HG03354 (cell line): ENCODE data around the gene AUH.
"Not testable (repeated sequence)": the region's sequence is repeated elsewhere in the genome, so short reads cannot be mapped to it uniquely, and the experiment has no call there.

Source experiments
- ATAC-seq: cut with Tn5 transposase; IDR thresholded peaks from one replicate; pipeline ENCODE4 v1.9.1; 2021; ENCODE audit warnings: mild to moderate bottlenecking; ENCODE audit not compliant: unreplicated experiment, poor library complexity, severe bottlenecking

The AUH gene, protein sequence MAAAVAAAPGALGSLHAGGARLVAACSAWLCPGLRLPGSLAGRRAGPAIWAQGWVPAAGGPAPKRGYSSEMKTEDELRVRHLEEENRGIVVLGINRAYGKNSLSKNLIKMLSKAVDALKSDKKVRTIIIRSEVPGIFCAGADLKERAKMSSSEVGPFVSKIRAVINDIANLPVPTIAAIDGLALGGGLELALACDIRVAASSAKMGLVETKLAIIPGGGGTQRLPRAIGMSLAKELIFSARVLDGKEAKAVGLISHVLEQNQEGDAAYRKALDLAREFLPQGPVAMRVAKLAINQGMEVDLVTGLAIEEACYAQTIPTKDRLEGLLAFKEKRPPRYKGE

GRCh38 chr9:91361291-91362050 lies at the start of gene AUH:
Gene AUH, minus strand, starts transcription at chr9:91361918. Its CDS starts 29 bp downstream, at chr9:91361889.
- peak; percentile 91 for ATAC-seq

GRCh38 chr9:91411096-91411771 lies 49.5 kb upstream of the AUH start:
- ATAC-seq, result no peak

DNA sequence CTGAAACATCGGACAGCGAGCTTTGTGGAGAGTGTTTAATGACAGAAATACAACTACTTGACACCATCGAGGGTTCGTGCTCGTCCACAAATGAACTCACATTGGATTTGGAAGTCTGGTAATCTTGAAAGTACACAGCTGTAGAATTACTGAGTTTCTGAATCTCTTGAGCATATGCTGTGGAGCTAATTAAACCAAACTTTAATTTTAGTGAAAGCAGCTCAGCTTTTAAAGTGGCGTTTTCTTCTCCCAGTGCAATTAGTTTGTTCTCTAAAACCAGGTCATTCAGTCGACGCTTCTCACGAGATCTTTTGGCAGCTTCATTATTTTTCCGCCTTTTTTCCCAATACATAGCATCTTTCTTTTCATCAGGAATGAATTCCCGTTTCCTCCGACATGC lies 48.4 kb upstream of the AUH start:
- no peak for ATAC-seq

GRCh38 chr9:91408475-91408874 lies 46.8 kb upstream of the AUH start:
- no peak for ATAC-seq

- ATAC-seq, result no peak
These were observed 46.0 kb upstream of the AUH start for GRCh38 chr9:91407580-91408318.

- no peak for ATAC-seq
These were observed 43.8 kb upstream of the AUH start for GRCh38 chr9:91405343-91406077.

DNA sequence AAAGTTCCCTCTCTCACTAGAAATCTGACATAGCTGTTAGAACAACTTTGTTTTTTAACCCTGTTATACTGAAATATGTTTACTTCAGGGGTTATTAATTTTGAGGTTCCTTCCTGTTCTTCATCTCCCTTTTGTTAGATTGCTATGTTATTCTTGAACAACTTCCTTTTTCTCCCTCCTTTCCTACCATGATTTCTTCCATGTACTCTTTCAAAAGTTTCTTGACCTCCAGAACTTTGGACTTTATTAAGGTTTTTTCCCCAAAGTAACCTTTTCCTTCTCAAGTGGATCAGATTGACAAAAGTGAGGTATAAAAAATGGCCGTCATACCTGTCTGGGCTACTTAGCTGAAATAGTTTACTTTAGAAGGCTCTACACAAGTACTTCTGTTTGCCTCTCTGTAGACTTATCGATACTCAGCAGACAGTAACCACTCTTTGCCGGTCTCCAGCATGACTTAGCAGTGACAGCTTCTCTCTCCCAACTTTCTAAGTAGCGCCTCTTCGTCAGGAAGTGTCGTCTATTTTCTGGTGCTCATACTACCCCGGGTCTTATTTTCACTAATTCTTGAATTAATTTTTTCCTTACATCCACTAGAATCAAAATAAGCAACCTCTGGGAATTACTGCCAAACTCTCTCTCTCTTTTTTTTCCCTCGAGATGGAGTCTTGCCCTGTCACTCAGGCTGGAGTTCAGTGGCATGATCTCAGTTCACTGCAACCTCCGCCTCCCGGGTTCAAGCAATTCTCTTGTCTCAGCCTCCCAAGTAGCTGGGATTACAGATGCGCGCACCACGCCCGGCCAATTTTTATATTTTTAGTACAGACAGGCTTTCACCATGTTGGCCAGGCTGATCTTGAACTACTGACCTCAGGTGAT lies 42.2 kb upstream of the AUH start:
- no peak for ATAC-seq

- no peak for ATAC-seq
These were observed 37.2 kb upstream of the AUH start for GRCh38 chr9:91398926-91399325.

DNA sequence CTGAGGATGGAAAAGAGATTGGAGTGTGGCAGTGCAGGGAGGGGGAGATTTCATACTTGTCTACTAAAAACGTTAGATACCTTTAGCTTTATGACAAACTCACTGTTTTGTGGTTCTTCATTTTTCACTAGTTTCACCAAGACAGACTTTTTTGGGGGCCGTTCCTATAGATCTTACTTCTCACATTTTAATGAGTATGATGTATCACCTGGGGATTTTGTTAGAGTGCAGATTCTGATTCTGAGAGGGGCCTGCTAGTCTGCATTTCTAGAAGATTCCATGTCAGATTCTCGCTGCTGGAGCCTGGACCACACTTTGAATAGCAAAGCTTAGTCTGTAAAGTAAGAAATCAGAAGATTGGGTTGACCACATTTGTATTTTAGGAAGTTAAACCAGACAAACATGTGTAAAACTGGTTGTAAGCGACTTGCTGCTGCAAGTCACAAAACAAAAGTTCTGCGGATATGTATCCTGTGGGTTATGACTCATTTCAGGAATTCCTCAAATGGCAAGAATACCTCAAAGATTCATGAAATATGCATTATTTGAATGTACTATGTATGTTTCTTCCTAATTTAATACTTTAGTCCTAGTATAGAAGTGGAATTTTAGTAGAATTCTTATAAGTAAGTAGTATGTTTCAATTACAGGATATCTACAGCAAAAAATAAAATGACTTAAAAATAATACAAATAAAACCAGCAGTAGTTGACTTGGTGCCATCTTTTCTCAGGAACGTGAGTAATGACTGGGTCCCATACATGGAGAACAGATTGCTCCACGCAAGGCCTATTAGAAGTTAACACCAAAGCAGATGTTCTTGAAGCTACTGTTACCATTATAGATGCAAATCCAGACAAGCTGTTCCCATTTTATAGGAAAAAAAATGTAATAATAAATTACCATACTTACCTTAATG lies 34.1 kb upstream of the AUH start:
- no peak for ATAC-seq

GRCh38 chr9:91395106-91395552 lies 33.4 kb upstream of the AUH start:
- no peak for ATAC-seq

- ATAC-seq, result no peak
These were observed 32.1 kb upstream of the AUH start for GRCh38 chr9:91393826-91394225.

GRCh38 chr9:91392435-91392834 lies 30.7 kb upstream of the AUH start:
- no peak for ATAC-seq

- no peak for ATAC-seq
These were observed 30.1 kb upstream of the AUH start for GRCh38 chr9:91391818-91392217.

GRCh38 chr9:91391412-91391811 lies 29.7 kb upstream of the AUH start:
- ATAC-seq, result no peak

- ATAC-seq, result not testable (repeated sequence)
These were observed 28.0 kb upstream of the AUH start for GRCh38 chr9:91389686-91390085.

DNA sequence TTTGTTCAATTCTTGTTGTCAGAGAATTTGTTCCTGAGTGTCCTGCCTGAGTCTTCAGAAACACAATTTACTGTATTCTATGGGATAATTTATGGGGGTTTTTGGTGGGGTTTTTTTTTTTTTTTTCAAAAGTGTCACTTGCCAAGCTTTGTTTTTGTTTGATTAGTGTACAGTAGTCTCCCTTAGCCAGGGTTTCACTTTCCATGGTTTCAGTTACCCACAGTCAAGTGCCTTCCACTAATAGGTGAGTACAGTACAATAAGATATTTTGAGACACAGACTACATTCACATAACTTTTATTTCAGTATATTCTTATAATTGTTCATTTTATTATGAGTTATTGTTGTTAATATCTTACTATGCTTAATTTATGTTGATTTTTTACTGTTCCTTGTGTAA lies 25.0 kb upstream of the AUH start:
- no peak for ATAC-seq

- no peak for ATAC-seq
These were observed 23.2 kb upstream of the AUH start for GRCh38 chr9:91384954-91385353.
